ENCODE measurements around the gene CREM.

CREM gene

DNA sequence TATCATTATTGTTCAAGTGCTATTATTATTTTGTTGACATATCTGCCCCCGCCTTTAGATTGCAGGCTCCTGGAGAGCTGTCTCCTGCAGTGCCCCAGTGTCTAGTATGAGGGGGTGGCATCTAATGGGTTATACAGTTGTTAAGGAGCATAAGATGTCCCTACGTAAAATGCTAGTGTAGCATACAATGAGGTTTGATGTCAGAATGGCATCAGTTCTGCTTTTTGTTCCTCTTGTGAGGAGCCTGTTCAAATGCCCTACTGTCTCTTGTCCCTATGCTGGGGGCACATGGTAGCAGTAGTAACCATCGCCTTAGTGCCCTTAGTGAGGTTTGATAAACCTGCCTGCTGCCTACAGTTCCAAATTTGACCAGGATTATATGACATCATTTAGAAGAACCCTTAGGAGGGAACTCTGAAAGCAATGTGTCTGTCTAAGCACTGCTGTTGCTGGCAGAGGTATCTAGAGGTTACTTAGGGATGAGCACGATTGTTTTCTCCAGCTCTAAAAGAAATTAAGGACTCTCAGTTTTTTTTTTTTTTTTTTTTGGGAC lies 9.7 kb downstream of the CREM start:
- no peak for FAIRE-seq

DNA sequence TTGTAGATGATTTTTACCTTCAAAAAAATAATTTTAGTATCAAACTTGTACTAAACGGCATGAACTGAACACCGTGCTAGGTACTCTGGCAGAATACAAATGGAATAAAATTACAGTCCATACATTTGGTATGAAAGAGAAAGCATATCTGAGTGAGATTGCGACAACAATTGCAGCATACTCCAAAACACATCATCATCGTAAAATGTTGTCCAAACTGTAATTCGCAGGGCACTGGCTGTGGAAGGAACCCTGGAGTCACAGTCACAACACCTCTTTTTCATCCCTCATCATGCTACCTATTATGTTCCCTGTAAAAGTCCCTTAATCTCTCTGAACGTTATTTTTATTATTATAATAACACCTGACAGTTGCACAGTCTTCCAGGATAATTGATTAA lies 13.5 kb downstream of the CREM start:
- no peak for FAIRE-seq

GRCh38 chr10:35140727-35141126 lies 14.1 kb downstream of the CREM start:
- no peak for FAIRE-seq

DNA sequence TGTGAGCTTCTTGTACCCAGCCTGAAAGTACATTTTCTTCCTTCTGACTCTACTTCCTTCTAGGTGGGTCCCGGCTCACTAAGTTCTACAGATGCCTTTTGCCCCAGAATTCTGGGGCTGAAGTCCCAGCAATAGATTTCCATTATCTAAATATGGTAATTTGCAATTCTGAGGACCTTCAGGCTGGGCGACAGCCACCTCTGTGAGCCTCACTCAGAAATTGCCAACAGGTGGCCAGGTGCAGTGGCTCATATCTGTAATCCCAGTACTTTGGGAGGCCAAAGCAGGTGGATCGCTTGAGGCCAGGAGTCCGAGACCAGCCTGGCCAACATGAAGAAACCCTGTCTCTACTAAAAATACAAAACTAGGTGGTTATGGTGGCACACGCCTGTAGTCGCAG lies 23.7 kb downstream of the CREM start:
- FAIRE-seq = no peak

GRCh38 chr10:35152992-35153391 lies 26.3 kb downstream of the CREM start:
- FAIRE-seq = no peak

- FAIRE-seq = no peak
Measured at GRCh38 chr10:35153716-35154115, 27.1 kb downstream of the CREM start.

- FAIRE-seq = no peak
Measured at GRCh38 chr10:35160743-35161142, 34.1 kb downstream of the CREM start.

DNA sequence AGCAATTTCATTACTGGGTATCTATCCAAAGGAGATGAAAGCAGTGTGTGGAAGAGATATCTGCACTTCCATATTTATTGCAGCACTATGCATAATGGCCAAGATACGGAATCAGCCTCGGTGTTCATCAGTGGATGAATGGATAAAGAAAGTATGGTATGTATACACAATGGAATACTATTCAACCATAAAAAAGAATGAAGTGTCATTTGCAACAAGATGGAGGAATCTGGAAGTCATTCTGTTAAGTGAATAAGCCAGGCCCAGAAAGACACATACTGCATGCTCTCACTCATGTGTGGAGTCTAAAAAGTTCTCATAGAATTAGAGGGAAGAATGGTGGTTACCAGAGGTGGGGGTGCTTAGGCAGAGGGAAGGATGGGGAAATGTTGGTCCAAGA lies 35.3 kb downstream of the CREM start:
- no peak for FAIRE-seq

DNA sequence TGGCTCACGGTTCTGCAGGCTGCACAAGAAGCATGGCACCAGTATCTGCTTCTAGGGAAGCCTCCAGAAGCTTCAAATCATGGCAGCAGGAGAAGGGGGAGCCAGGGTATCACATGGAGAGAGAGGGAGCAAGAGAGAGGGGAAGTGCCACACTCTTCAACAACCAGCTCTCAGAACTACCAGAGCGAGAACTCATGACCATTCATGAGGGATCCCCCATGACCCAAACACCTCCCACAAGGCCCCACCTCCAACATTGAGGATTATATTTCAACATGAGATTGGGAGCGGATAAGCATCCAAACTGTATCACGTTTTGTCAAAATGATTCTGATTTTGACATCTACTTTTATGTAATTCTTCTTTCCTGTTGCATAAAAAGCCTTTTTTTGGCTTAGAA lies 38.5 kb downstream of the CREM start:
- FAIRE-seq = no peak

DNA sequence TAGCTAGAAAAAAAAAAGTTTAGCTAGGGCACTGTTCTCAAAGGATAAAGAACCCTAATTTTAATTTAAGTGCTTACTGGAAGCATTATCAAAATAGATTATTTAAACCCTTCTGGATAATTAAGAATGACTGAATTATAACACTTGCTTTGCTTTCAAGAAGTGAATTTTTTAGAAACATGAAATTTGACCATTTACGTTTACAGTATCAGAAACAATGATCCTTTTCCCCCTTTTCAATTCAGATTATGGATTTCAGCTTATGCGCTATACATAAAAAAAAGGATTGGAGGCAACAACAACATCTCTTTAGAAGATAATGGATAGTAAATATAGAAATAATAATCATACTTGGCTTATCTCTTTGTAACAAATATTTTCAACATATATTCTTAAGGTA lies 39.2 kb downstream of the CREM start:
- FAIRE-seq = no peak

GRCh38 chr10:35166607-35167006 lies 40.0 kb downstream of the CREM start:
- no peak for FAIRE-seq

- FAIRE-seq = no peak
Measured at GRCh38 chr10:35167342-35167741, 40.7 kb downstream of the CREM start.

DNA sequence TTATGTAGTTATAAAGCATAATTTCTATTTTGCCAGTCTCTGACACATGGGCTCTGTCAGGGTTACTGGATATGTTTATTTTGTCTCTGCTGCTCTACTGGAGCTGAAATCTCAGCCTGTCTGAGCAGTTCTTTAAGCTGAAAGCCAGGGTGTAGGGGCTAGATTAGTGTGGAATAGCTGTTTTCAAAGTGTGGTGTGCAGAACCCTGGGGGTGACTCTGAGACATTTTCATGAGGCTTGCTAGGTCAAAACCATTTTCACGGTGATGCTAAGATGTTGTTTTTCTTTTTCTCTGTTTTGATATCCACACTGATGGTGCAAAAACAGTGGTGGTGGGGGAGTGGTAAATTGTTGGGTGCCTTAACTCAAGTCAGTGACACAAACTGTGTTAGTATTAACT lies 45.5 kb downstream of the CREM start:
- no peak for FAIRE-seq

DNA sequence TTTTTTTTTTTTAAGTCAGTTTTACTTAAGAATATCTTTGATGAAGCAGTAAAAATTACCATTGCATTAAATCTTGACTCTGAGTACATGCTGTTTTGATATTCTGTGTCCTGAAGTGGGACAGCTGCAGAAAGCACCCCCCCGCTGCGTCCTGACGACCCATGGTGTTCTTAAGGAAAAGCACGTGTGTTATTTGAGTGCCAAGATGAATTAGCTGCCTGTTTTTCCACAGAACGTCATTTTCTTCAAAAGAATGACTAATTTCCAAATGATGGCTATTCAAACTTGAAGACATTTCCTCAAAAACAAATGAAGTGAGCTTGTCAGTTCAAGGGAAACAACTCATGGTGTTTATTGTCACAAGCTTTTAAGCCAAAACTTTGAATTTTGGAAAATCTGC lies 45.9 kb downstream of the CREM start:
- FAIRE-seq = no peak

DNA sequence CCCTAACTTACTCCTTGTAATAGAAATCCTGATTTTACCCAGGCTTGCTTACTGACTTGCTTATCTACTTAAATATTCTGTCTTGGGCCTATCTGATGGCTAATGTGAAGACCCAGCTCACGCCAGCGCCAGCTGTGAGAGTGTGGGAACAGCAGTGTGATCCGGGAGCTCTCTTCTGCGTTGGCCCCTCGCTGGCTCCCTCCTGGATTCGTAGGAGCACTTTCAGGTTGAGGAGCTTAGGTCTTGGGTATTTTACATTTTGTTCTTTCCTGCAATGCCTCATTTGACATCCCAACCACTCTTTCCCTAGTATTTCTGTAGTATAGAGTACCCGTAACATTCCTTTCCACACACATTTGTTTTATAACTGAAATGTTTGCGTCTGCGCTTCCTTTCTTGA lies 51.7 kb downstream of the CREM start:
- FAIRE-seq = no peak

GRCh38 chr10:35182631-35183510 lies 56.2 kb downstream of the CREM start:
- FAIRE-seq = no peak

DNA sequence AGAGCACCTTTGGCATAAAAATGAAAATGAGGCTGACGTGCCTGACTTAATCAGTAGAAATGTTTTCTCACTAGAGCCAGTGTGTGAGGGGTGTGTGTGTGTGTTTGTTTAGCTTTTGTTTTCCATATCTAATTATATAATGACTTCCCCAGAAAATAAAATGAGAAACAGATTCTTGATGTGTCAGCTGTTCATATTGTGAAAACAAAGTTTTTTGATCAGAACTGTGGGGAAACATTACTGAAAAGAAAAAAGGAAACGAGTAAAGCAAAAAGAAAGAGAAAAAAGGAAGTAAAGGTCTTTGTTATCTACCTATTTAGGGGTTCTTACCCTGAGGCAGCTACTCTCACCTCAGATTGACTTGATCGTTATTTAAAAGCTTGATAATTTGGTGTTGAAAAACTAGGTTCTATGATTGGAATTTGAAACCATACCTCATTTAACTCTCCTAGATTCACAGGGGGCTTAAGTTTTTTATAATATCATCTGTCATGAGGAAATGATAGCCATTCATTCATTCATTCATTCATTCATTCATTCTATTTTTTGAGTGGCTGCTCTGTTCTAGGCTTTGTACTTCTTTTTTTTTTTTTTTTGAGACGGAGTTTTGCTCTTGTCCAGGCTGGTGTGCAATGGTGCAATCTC lies 58.0 kb downstream of the CREM start:
- peak; percentile 56 for FAIRE-seq

DNA sequence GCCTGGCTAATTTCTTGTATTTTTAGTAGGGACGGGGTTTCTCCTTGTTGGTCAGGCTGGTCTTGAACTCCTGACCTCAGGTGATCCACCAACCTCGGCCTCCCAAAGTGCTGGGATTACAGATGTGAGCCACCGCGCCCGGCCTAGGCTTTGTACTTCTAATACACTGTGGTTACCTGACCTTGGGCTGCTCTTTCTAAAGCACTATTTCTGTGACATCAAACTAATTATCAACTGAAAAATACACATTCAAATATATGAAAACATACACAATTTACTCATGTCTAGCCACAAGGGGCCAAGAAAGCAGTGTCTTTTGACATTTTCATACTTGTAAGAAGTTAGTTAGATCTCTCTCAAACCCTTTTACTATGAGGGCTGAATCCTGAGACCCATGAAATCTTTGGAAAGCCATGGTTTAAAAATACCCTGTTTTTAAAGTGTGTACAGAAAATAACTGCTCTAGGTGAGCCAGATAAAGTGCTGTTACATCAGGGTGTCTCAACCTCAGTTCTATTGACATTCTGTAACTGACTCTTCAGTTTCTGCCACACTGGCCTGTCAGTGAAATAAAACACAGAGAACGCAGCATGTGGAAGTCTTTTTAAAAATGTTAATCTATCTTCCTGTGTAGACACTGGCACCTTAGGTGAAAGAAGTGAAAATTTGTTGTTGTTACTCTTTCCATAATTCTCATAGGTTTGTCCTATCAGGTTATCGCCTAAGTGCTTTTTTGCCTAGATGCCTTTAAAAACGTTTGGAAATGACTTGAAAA lies 58.8 kb downstream of the CREM start:
- FAIRE-seq = peak; percentile 82

DNA sequence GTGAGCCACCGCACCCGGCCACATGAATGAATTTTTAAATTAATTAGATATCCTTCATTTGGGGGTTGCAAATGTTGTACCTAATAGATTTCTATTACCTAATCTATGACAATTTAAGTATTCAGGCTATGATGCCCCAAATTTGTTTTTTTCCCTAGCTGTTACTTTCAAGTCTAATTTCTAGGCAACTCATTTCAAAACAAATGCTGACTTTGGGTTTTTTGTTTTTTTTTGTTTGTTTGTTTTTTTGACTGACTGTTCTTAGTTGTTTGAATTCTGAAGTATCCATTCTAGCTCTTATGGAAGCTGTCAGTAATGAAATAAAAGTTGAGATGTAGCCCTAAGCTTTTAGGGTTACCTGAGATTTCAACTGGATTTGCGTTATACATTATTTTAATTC lies 62.3 kb downstream of the CREM start:
- no peak for FAIRE-seq

- FAIRE-seq = no peak
Measured at GRCh38 chr10:35191523-35191922, 64.9 kb downstream of the CREM start.

- no peak for FAIRE-seq
Measured at GRCh38 chr10:35192645-35193249, 66.1 kb downstream of the CREM start.

DNA sequence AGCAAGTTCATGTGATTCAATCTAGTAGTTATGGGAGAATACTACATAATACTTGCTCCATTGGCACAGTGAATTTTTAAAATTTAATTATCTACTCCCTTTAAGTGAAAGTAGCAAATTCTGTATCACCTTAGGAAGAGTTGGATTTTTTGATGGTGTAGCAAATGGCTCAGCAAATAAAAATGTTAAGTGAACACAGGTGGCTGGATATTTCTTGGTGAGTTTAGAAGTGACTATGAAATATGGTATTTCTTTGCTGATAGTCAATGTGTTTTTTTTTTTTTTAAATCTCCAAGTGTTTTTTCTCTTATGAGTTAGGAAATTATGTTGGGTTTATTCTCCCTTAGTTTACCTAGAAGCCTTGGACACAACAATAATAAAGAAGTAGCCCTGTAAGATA lies 67.8 kb downstream of the CREM start:
- no peak for FAIRE-seq

DNA sequence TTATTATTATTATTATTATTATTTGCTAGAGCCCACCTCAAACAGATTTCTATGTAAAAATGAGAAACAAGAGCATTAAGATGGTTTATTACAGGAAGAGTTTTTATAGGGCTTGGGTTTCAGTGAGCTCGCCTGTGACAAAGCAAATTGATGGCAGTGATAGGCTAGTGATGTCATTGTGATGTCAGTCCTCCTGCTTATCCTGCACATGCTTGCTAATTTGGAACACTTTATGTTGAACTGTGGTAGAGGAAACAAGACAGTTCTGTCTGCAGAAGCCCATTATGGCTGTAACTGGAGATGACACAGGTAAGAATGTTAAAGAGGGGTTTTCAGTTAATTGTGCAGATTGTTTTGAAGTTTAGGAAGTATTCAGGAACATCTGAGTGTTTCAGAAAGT lies 68.3 kb downstream of the CREM start:
- no peak for FAIRE-seq
